Upper lobe of left lung (tissue), 4 donors: ENCODE data around the gene CD7.

Experiments used
- CTCF ChIP-seq, 6 experiments: fragments of 450-650 bp in 4 of 6; fragments of 200-600 bp in 2 of 6; sonication (generic) in 2 of 6; IDR thresholded peaks; one replicate each; pipeline ENCODE4 v1.5.1; 2016 to 2019; ENCODE audit warnings: antibody characterized with exemption in 6 of 6
- EP300 ChIP-seq, 4 donors: sonication (generic); formaldehyde crosslinking; IDR thresholded peaks; one replicate each; pipeline ENCODE4 v1.5.1; 2017; ENCODE audit warnings: antibody characterized with exemption in 4 of 4, control low read depth in 2 of 4
- POLR2A ChIP-seq, 4 donors: fragments of 450-650 bp; IDR thresholded peaks; one replicate each; pipeline ENCODE4 v1.5.1; 2016 to 2017; ENCODE audit warnings: antibody characterized with exemption in 4 of 4, mild to moderate bottlenecking in 2 of 4

DNA sequence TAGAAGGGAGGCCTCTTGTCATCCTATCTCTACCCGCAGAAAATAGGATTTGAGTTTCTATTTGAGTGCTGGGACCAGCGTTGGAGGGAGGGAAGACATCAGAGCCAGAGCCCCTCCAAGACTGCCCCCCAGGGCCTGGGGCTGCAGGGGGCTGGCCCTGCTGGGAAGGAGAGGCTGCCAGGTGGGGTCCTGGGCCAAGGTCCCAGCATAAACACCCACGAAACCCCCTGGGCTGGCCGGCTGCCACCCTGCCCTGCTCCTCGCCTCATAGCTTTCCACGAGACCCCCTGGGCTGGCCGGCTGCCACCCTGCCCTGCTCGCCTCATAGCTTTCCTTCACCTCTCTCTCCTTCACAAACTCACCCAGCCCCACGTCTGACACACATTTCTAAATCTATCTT lies 31.0 kb upstream of the CD7 start:
- no peak for TF ChIP-seq CTCF (IDR thresholded peaks at IDR 0.05)
- no peak for TF ChIP-seq POLR2A (IDR thresholded peaks at IDR 0.05)
- TF ChIP-seq EP300 (IDR thresholded peaks at IDR 0.05) = no peak
